ENCODE measurements around the gene CIDEB. TPM values are rescaled to one million over a fixed set of nuclear protein-coding genes. Genes with fewer than 3 reads are reported as not detected.

Gene CIDEB
- total RNA-seq, 2 donors from 2014 or later: 0.97 to 3.1 TPM

DNA sequence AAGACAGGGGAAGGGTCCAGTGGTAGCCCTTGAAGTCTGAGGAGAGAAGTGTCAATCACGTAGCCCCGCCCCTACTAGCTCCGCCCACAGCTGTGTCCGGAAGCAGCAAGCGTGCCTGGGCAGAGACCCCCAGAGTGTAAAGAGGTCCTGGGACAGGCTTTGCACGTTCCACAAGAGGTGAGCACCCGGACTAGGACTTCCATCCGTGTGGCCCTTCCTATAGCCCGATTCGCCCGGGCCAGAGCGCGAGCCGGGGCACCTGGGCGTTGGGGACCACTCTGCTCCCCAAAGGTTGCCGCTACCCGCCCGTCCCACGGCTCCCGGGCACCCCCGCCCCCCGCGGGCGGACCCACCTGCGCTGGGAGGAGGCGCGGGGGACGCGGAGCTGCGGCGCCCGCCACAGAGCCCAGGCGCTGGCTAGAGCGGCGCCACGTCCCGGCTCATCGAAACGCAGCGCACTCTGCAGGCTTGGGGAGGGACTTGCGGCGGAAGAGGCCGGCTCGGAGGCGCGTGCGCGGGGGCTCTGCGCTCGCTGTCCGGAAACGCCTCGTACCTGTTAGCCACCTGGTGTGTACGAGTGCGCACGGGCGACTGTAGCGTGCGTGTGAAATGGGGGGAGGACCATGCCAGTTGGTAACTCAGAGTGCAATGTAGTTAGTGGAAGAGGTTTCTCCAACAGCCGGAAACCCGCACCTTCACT lies 36.5 kb downstream of the CIDEB start, which contains the start of gene RABGGTA:
Gene RABGGTA (minus strand): TSS at position 464 of the 700 bp plus-strand sequence. CDS start 482 bp downstream, outside the sequence.
- peaks cover 5% of the 10 kb centered on the region for H3K36me3 Mint-ChIP-seq (ENCODE audit: low read depth)

DNA sequence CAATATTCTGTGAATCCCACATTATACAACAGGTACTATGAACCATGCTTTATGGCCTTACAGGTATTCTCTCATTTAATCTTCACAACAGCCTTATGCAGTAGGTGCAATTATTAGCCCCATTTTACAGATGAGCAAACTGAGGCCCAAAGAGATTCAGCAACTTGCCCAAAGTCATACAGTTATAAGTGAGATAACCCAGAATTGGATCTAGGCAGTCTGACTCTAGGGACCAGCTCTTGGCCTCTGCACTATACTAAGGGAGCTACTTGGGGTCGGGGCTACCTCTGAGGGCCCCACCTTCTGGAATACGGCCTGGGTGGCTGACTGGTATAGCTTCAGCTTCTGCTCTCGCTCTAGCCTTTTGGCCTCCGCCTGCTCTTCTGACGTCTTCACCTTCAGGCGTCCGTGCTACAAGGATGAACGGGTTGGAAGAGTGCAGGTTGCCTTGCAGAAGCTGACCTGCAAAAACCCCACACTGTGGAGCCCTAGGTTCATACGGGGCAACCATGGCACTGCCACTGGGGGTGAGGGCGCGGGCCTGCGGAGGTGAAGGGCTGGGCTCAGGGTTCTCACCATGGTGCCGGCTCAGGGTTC lies 37.1 kb downstream of the CIDEB start:
- Mint-ChIP-seq H3K27ac (peak overlapping the region; percentile 95), H3K4me3 (peak overlapping the region; percentile 75), H3K9me3 (no peaks in the 10 kb centered on the region), H3K36me3 (ENCODE audit: low read depth) (peaks cover 5% of the 10 kb centered on the region), H3K27me3 (ENCODE audit: insufficient read depth) (no peaks in the 10 kb centered on the region), H3K4me1 (peaks cover 4% of the 10 kb centered on the region)
- peak overlapping the region; percentile 90 for H3K4me3 ChIP-seq (ENCODE audit: low read length)
- no peak for DNase-seq
- no peak overlapping the region for H3K27ac ChIP-seq (ENCODE audit: low read depth, low read length)
- 36 to 38% methylated on average over 11 to 13 of the region's 13 CpGs for WGBS, 2 experiments (ENCODE audit: insufficient coverage in 1 of 2, insufficient read length in 1 of 2)
- no peaks in the 10 kb centered on the region for H3K9me3 ChIP-seq (ENCODE audit: control insufficient read depth, low read length)
- TF ChIP-seq, protein P1, sequence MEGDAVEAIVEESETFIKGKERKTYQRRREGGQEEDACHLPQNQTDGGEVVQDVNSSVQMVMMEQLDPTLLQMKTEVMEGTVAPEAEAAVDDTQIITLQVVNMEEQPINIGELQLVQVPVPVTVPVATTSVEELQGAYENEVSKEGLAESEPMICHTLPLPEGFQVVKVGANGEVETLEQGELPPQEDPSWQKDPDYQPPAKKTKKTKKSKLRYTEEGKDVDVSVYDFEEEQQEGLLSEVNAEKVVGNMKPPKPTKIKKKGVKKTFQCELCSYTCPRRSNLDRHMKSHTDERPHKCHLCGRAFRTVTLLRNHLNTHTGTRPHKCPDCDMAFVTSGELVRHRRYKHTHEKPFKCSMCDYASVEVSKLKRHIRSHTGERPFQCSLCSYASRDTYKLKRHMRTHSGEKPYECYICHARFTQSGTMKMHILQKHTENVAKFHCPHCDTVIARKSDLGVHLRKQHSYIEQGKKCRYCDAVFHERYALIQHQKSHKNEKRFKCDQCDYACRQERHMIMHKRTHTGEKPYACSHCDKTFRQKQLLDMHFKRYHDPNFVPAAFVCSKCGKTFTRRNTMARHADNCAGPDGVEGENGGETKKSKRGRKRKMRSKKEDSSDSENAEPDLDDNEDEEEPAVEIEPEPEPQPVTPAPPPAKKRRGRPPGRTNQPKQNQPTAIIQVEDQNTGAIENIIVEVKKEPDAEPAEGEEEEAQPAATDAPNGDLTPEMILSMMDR (conservative IDR thresholded peaks at IDR 0.05): no peak
- H3K4me1 ChIP-seq (ENCODE audit: control insufficient read depth, insufficient read depth, low read length): no peaks in the 10 kb centered on the region
- no peaks in the 10 kb centered on the region for H3K36me3 ChIP-seq (ENCODE audit: control insufficient read depth, insufficient read depth, low read length)
- no peaks in the 10 kb centered on the region for H3K27me3 ChIP-seq (ENCODE audit: control insufficient read depth, insufficient read depth, low read length, poor library complexity, severe bottlenecking)
- H3K9ac ChIP-seq (ENCODE audit: extremely low read depth, low read length, poor library complexity, severe bottlenecking): peak overlapping the region; percentile 98

More for the DNA sequence above, 36.5 kb downstream of the CIDEB start, which contains the start of gene RABGGTA:
- Mint-ChIP-seq H3K27ac (peak within 1 kb of the TSS; percentile 95), H3K27me3 (ENCODE audit: insufficient read depth) (no peaks in the 10 kb centered on the region), H3K4me3 (peak within 1 kb of the TSS; percentile 75), H3K9me3 (no peaks in the 10 kb centered on the region), H3K4me1 (peaks cover 4% of the 10 kb centered on the region)
- H3K9ac ChIP-seq (ENCODE audit: extremely low read depth, low read length, poor library complexity, severe bottlenecking): peak within 1 kb of the TSS; percentile 98
- 0 to 1% methylated on average over 48 to 61 of the region's 61 CpGs for WGBS, 2 experiments (ENCODE audit: insufficient coverage in 1 of 2, insufficient read length in 1 of 2)
- peak within 1 kb of the TSS; percentile 90 for H3K4me3 ChIP-seq (ENCODE audit: low read length)
- no peaks in the 10 kb centered on the region for H3K27me3 ChIP-seq (ENCODE audit: control insufficient read depth, insufficient read depth, low read length, poor library complexity, severe bottlenecking)
- TF ChIP-seq, protein P1 (conservative IDR thresholded peaks at IDR 0.05): peak; percentile 76
- H3K4me1 ChIP-seq (ENCODE audit: control insufficient read depth, insufficient read depth, low read length): no peaks in the 10 kb centered on the region
- H3K36me3 ChIP-seq (ENCODE audit: control insufficient read depth, insufficient read depth, low read length): no peaks in the 10 kb centered on the region
- H3K27ac ChIP-seq (ENCODE audit: low read depth, low read length): peak within 1 kb of the TSS; percentile 96
- no peaks in the 10 kb centered on the region for H3K9me3 ChIP-seq (ENCODE audit: control insufficient read depth, low read length)
- DNase-seq: peak; percentile 98

DNA sequence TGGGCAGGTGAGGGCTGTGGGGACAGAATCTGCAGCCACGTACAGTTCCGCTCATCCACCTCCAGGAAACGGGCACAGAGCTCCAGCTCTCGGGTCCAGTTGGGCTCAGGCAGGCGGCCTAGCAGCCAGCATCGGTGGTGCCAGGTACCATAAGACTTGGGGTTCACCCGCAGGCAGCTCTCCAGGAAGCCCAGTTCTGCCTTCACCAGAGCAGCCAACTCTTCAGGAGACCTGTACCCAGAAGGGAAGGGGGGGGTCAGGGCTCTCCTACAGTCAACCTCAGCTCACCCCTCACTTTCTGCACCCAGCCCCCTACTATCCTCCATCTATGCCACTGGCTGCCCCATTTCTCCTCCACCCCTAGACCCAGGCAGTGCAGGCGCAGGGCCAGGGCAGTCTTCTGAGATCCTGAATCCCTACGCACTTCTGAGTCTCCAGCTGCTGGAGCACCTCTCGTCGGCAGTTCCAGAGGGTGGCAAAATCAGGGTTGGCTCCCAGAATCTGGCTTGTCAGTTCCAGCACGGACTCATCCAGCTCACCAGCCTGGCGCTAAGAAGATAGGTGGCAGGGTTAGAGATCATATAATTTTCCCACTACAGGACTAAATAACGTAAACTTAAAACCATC lies 37.8 kb downstream of the CIDEB start:
- TF ChIP-seq, protein P1 (conservative IDR thresholded peaks at IDR 0.05): no peak
- H3K27ac Mint-ChIP-seq: no peak overlapping the region

More for the DNA sequence above, 37.8 kb downstream of the CIDEB start:
- Histone ChIP-seq H3K4me1 (ENCODE audit: control insufficient read depth, insufficient read depth, low read length) (no peaks in the 10 kb centered on the region), H3K4me3 (ENCODE audit: low read length) (no peak overlapping the region), H3K27ac (ENCODE audit: low read depth, low read length) (no peak overlapping the region), H3K36me3 (ENCODE audit: control insufficient read depth, insufficient read depth, low read length) (no peaks in the 10 kb centered on the region), H3K27me3 (ENCODE audit: control insufficient read depth, insufficient read depth, low read length, poor library complexity, severe bottlenecking) (no peaks in the 10 kb centered on the region), H3K9me3 (ENCODE audit: control insufficient read depth, low read length) (no peaks in the 10 kb centered on the region), H3K9ac (ENCODE audit: extremely low read depth, low read length, poor library complexity, severe bottlenecking) (no peak overlapping the region)
- H3K36me3 Mint-ChIP-seq (ENCODE audit: low read depth): peaks cover 5% of the 10 kb centered on the region
- no peaks in the 10 kb centered on the region for H3K9me3 Mint-ChIP-seq
- DNase-seq: no peak
- WGBS, 2 experiments (ENCODE audit: insufficient coverage in 1 of 2, insufficient read length in 1 of 2): 93 to 97% methylated on average over 8 to 14 of the region's 14 CpGs
- no peaks in the 10 kb centered on the region for H3K27me3 Mint-ChIP-seq (ENCODE audit: insufficient read depth)
- H3K4me3 Mint-ChIP-seq: peak overlapping the region; percentile 75
- H3K4me1 Mint-ChIP-seq: peaks cover 4% of the 10 kb centered on the region

All from endodermal cell (in vitro differentiated cells).